K562 (cell line): ENCODE results near the gene COMMD4. TPM values are rescaled to one million over a fixed set of nuclear protein-coding genes. Genes with fewer than 3 reads are reported as not detected.

ENCODE experiments used
- ATAC-seq: fragments of 200-7000 bp; cut with Tn5 transposase; 3 replicates; pipeline ENCODE4 v1.9.1; 2020; ENCODE audit warnings: moderate library complexity
- BruUV-seq: library from RNA; stranded (reverse); fragments of 400-500 nt; replicated peaks from 2 replicates; lab custom pipeline; 2021; lab: Mats Ljungman, UMichigan
- CTCF ChIA-PET: fragments of 300-600 bp; formaldehyde crosslinking; extraction: SDS; loops from one replicate; lab custom pipeline; 2021; ENCODE audit warnings: low intra/inter-chr PET ratio; lab: Yijun Ruan, JAX
- POLR2A ChIA-PET: fragments of 300-600, 350-650 bp; sonication (Branson Sonifier 250); formaldehyde crosslinking; extraction: SDS; loops from one replicate; lab custom pipeline; 2021; ENCODE audit warnings: antibody characterized with exemption, inconsistent platforms; lab: Yijun Ruan, JAX
- DNase-seq, 4 experiments: peaks; one replicate each; pipeline versions ENCODE4 v3.0.0 to v3.0.0-alpha.2; 2011 to 2018; ENCODE audit warnings: low spot score in 3 of 4, mixed read lengths in 3 of 4; ENCODE audit errors: extremely low read depth in 1 of 4
- FAIRE-seq: peaks from 2 replicates; lab custom pipeline; 2011; peaks lifted over from hg19 to GRCh38; lab: Jason Lieb, UNC
- H2AFZ ChIP-seq: 2 replicates; pipeline ENCODE4 v1.6.0; 2011; ENCODE audit warnings: low read depth, low read length, control low read depth, inconsistent platforms
- H3K27ac ChIP-seq: fragments of 200-600 bp; 3 replicates; pipeline ENCODE4 v1.8.0; 2011; ENCODE audit warnings: low read depth, mild to moderate bottlenecking, control low read depth, inconsistent platforms, low read length, moderate library complexity, mixed read lengths; ENCODE audit errors: extremely low read depth
- H3K27me3 ChIP-seq, 2 experiments: fragments of 300-600 bp in 1 of 2; 2 replicates in 1 of 2; 3 replicates in 1 of 2; pipeline versions ENCODE4 v1.6.0 to v1.8.0; 2011; ENCODE audit warnings: inconsistent platforms in 2 of 2, low read length in 2 of 2, mild to moderate bottlenecking in 1 of 2, mixed read lengths in 1 of 2, moderate library complexity in 1 of 2; ENCODE audit not compliant: control insufficient read depth in 2 of 2, insufficient read depth in 2 of 2
- H3K36me3 ChIP-seq: fragments of 300-600 bp; 3 replicates; pipeline ENCODE4 v1.8.0; 2011; ENCODE audit warnings: mild to moderate bottlenecking, low read length, inconsistent platforms; ENCODE audit not compliant: control insufficient read depth, insufficient read depth
- H3K4me1 ChIP-seq, 2 experiments: fragments of 200-600 bp in 1 of 2; replicated peaks in 1 of 2; 2 replicates in 1 of 2; 3 replicates in 1 of 2; pipeline versions ENCODE4 v1.5.1 to v1.8.0; 2011; ENCODE audit warnings: inconsistent platforms in 2 of 2, low read length in 2 of 2, mild to moderate bottlenecking in 1 of 2, mixed read lengths in 1 of 2, moderate library complexity in 1 of 2; ENCODE audit not compliant: control insufficient read depth in 2 of 2, insufficient read depth in 2 of 2
- H3K4me2 ChIP-seq: 2 replicates; pipeline ENCODE4 v1.6.1; 2011; ENCODE audit warnings: low read length, control low read depth, inconsistent platforms, mixed read lengths; ENCODE audit not compliant: insufficient read depth
- H3K4me3 ChIP-seq: fragments of 200-600 bp; sonication (generic), shearing (Covaris generic); 2 replicates; pipeline ENCODE4 v1.5.1; 2016; ENCODE audit warnings: control low read depth, inconsistent platforms
- H3K79me2 ChIP-seq: fragments of 200-600 bp; 3 replicates; pipeline ENCODE4 v1.8.0; 2011; ENCODE audit warnings: low read length, inconsistent platforms; ENCODE audit not compliant: control insufficient read depth, insufficient read depth
- H3K9ac ChIP-seq, 2 experiments: 2 replicates each; pipeline versions ENCODE4 v1.6.0 to v1.6.1; 2011; ENCODE audit warnings: low read depth in 2 of 2, low read length in 2 of 2, control low read depth in 1 of 2, inconsistent platforms in 1 of 2, mild to moderate bottlenecking in 1 of 2, mixed read lengths in 1 of 2; ENCODE audit not compliant: insufficient read depth in 1 of 2
- H3K9me1 ChIP-seq: one replicate; pipeline ENCODE4 v1.6.0; 2011; ENCODE audit warnings: inconsistent platforms, mild to moderate bottlenecking, low read length, moderate library complexity; ENCODE audit not compliant: control insufficient read depth, insufficient read depth
- H3K9me3 ChIP-seq: replicated peaks from 2 replicates; pipeline ENCODE4 v1.5.1; 2011; ENCODE audit warnings: low read depth, low read length, inconsistent platforms; ENCODE audit not compliant: control insufficient read depth, insufficient read depth
- H4K20me1 ChIP-seq: replicated peaks from 2 replicates; pipeline ENCODE4 v1.6.1; 2011; ENCODE audit warnings: low read length, inconsistent platforms, mixed read lengths; ENCODE audit not compliant: control insufficient read depth, insufficient read depth
- CHD7 ChIP-seq: fragments of 200-600 bp; sonication (generic); IDR thresholded peaks from one replicate; pipeline ENCODE4 v1.6.1; 2012; ENCODE audit warnings: mild to moderate bottlenecking, low read depth, low read length, inconsistent platforms
- COPS2 ChIP-seq: fragments of 450-650 bp; conservative IDR thresholded peaks from 2 replicates; pipeline ENCODE4 v1.6.1; 2016; ENCODE audit warnings: mild to moderate bottlenecking, moderate library complexity
- MAZ ChIP-seq, 2 experiments: fragments of 450-650 bp in 1 of 2; sonication (generic) in 1 of 2; formaldehyde crosslinking; IDR thresholded peaks in 1 of 2; conservative IDR thresholded peaks in 1 of 2; 2 replicates each; pipeline versions ENCODE4 v1.4.0 to v1.5.0; 2020; ENCODE audit warnings: mild to moderate bottlenecking in 1 of 2, missing genetic modification reagents in 1 of 2
- MCM5 ChIP-seq: fragments of 450-650 bp; IDR thresholded peaks from 2 replicates; pipeline ENCODE4 v1.6.1; 2016; ENCODE audit warnings: low read depth
- SIX5 ChIP-seq, 2 experiments: IDR thresholded peaks; 2 replicates each; pipeline ENCODE4 v1.6.1; 2011; ENCODE audit warnings: low read length in 2 of 2, borderline replicate concordance in 1 of 2, low read depth in 1 of 2, mild to moderate bottlenecking in 1 of 2, moderate library complexity in 1 of 2; ENCODE audit not compliant: insufficient read depth in 1 of 2
- SNRNP70 ChIP-seq: fragments of 200-400 bp; formaldehyde crosslinking; optimal IDR thresholded peaks from 2 replicates; pipeline ENCODE3; 2017; ENCODE audit warnings: low read depth, low read length
- in situ Hi-C: fragments of 300-500 bp; cut with MboI; formaldehyde crosslinking; loops from 4 replicates; pipeline ENCODE4 v1.15.0; 2018; ENCODE audit warnings: inconsistent platforms, mixed read lengths
- intact Hi-C: fragments of 100-400 bp; cut with micrococcal nuclease; formaldehyde crosslinking; loops from 2 replicates; pipeline ENCODE4 v1.14.2; 2022
- polyA plus RNA-seq, 8 experiments: library from polyadenylated mRNA; depleted of rRNA in 4 of 8; stranded (reverse) in 5 of 8; unstranded in 3 of 8; fragments of >200 nt; fragmentation: Nextera tagmentation in 2 of 8; fragmentation: Illumina TruSeq in 1 of 8; extraction: Ambion mirVana in 2 of 8; extraction: Trizol in 1 of 8; gene quantifications; 2 replicates each; pipeline versions ENCODE4 v1.2.1 to v1.2.3, GENCODE V29; 2011 to 2014; ENCODE audit warnings: inconsistent platforms in 1 of 8, missing spikeins in 1 of 8
- total RNA-seq, 7 experiments: library from RNA; depleted of rRNA in 6 of 7; stranded (reverse); fragments of >200 nt in 6 of 7; fragmentation: Illumina TruSeq in 2 of 7; extraction: Trizol in 2 of 7; gene quantifications; 2 replicates each; pipeline versions ENCODE4 v1.2.1 to v1.2.3, GENCODE V29; 2011 to 2021; ENCODE audit warnings: low replicate concordance in 1 of 7
- TF ChIP-seq, protein P1 (sequence below): fragments of 450-650 bp; formaldehyde crosslinking; IDR thresholded peaks from 2 replicates; pipeline ENCODE4 v1.4.0; 2022; ENCODE audit warnings: missing genetic modification characterization

COMMD4 gene
- total and polyA plus RNA-seq, 9 of the 15 experiments (the other 6 are each of a cell fraction or from before 2014, with no cell fraction given) = 20.4 to 140 (median 63.9) TPM

GRCh38 chr15:75309711-75310110 lies 26.2 kb upstream of the COMMD4 start:
- H3K9ac ChIP-seq = no peak overlapping the region
- H3K4me1 ChIP-seq = peaks cover 0 to 4% of the 10 kb centered on the region in 2 experiments; a peak in 2 of 5 replicates
- H3K4me3 ChIP-seq = no peak overlapping the region
- H3K79me2 ChIP-seq = no peaks in the 10 kb centered on the region
- POLR2A ChIA-PET = interaction anchor here (0.6 kb wide), 1 partner anchor 1754 kb away, joined by 4 read pairs; no protein-coding TSS in a partner anchor
- FAIRE-seq = no peak
- TF ChIP-seq MCM5 = no peak
- TF ChIP-seq, protein P1, sequence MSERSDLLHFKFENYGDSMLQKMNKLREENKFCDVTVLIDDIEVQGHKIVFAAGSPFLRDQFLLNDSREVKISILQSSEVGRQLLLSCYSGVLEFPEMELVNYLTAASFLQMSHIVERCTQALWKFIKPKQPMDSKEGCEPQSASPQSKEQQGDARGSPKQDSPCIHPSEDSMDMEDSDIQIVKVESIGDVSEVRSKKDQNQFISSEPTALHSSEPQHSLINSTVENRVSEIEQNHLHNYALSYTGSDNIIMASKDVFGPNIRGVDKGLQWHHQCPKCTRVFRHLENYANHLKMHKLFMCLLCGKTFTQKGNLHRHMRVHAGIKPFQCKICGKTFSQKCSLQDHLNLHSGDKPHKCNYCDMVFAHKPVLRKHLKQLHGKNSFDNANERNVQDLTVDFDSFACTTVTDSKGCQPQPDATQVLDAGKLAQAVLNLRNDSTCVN (CRISPR knock-in tag) = no peak
- no peak for TF ChIP-seq SNRNP70
- TF ChIP-seq SIX5 (IDR thresholded peaks at IDR 0.05; ENCODE audit: borderline replicate concordance in 1 of 2, insufficient read depth in 1 of 2, low read depth in 1 of 2, low read length in 2 of 2) = no peak
- TF ChIP-seq MAZ (CRISPR knock-in tag; conservative IDR thresholded peaks at IDR 0.05 in 1 of 2, IDR thresholded peaks at IDR 0.05 in 1 of 2) = no peak
- no peak for TF ChIP-seq CHD7
- TF ChIP-seq COPS2 = no peak
- TF ChIP-seq, all 486 proteins: peak for 0
- Histone ChIP-seq H3K27ac (no peak overlapping the region), H3K9me1 (no peaks in the 10 kb centered on the region), H2AFZ (no peak overlapping the region), H3K36me3 (no peaks in the 10 kb centered on the region), H3K27me3 (peaks cover 5 to 11% of the 10 kb centered on the region in 2 experiments), H3K9me3 (no peaks in the 10 kb centered on the region), H3K4me2 (no peak overlapping the region), H4K20me1 (no peaks in the 10 kb centered on the region)
- in situ Hi-C loops = loop anchor here (5.0 to 10.0 kb wide), 4 partner anchors 87 to 1245 kb away; no protein-coding TSS in a partner anchor
- ATAC-seq = no peak
- intact Hi-C loops = no loop called here
- BruUV-seq = no TSS peak
- no peak for DNase-seq
- CTCF ChIA-PET = no interaction called here
